Heart left ventricle (tissue), 16 donors: Measurements from ENCODE around the gene RNF112. TPM values are rescaled to one million over a fixed set of nuclear protein-coding genes. Genes with fewer than 3 reads are reported as not detected.
"Not testable (repeated sequence)": the region's sequence is repeated elsewhere in the genome, so short reads cannot be mapped to it uniquely, and the experiment has no call there.

Source experiments
- ATAC-seq, 4 donors: fragments of 200-7000 bp; cut with Tn5 transposase; one replicate each; pipeline ENCODE4 v1.9.1; 2020 to 2022; ENCODE audit warnings: moderate library complexity in 4 of 4, mild to moderate bottlenecking in 3 of 4, moderate number of reproducible peaks in 1 of 4
- DNase-seq, 5 donors: peaks; one replicate each; pipeline ENCODE4 v3.0.0-alpha.2; 2020
- H3K27ac ChIP-seq, 12 donors: fragments of 200-600 bp; sonication (generic) in 4 of 12; one replicate each; pipeline versions ENCODE4 v1.5.0 to v1.8.0; 2016 to 2022; ENCODE audit warnings: mild to moderate bottlenecking in 2 of 12
- H3K27me3 ChIP-seq, 9 donors: fragments of 200-600 bp; sonication (generic) in 2 of 9; one replicate each; pipeline versions ENCODE4 v1.5.1 to v1.8.0; 2016 to 2022; ENCODE audit warnings: mild to moderate bottlenecking in 3 of 9
- H3K36me3 ChIP-seq, 9 donors: fragments of 200-600 bp; sonication (generic) in 2 of 9; one replicate each; pipeline versions ENCODE4 v1.5.0 to v1.8.0; 2018 to 2022; ENCODE audit warnings: mild to moderate bottlenecking in 2 of 9
- H3K4me1 ChIP-seq, 12 donors: fragments of 200-600 bp; sonication (generic) in 4 of 12; one replicate each; pipeline versions ENCODE4 v1.5.0 to v1.8.0; 2016 to 2022; ENCODE audit warnings: mild to moderate bottlenecking in 3 of 12
- H3K4me3 ChIP-seq, 12 donors: fragments of 200-600 bp; sonication (generic) in 4 of 12; one replicate each; pipeline versions ENCODE4 v1.5.0 to v1.8.0; 2017 to 2022; ENCODE audit warnings: mild to moderate bottlenecking in 9 of 12, moderate library complexity in 4 of 12
- H3K9me3 ChIP-seq, 12 donors: fragments of 200-600 bp; sonication (generic) in 4 of 12; one replicate each; pipeline versions ENCODE4 v1.5.0 to v1.8.0; 2016 to 2022; ENCODE audit warnings: mild to moderate bottlenecking in 1 of 12
- CTCF ChIP-seq, 12 donors: fragments of 200-600 bp; sonication (generic) in 4 of 12; IDR thresholded peaks; one replicate each; pipeline versions ENCODE4 v1.5.0 to v1.8.0; 2018 to 2022; ENCODE audit warnings: antibody characterized with exemption in 12 of 12, mild to moderate bottlenecking in 5 of 12
- POLR2A ChIP-seq, 2 donors: fragments of 450-650 bp; IDR thresholded peaks; one replicate each; pipeline ENCODE4 v1.6.1; 2017; ENCODE audit warnings: antibody characterized with exemption in 2 of 2, mild to moderate bottlenecking in 2 of 2, moderate library complexity in 2 of 2
- WGBS, 4 donors: extraction: QIAGEN DNeasy Blood & Tissue Kit in 2 of 4; methylation state at CpG; one replicate each; pipeline versions ENCODE4 v1.1.5 to v1.1.7; 2013 to 2018; 5-methylcytosine and 5-hydroxymethylcytosine counted together
- intact Hi-C, 10 donors: fragments of 100-400 bp; cut with DNase I; formaldehyde crosslinking; loops; one replicate each; pipeline versions ENCODE4 v1.11.1 to v1.14.2; 2022
- polyA plus RNA-seq, 2 donors: library from polyadenylated mRNA; stranded (reverse); fragments of 200-250 nt; gene quantifications; one replicate each; pipeline ENCODE4 v1.2.3, GENCODE V29; 2013
- total RNA-seq, 9 donors: library from RNA; depleted of rRNA in 2 of 9; stranded (reverse); fragments of >200 nt in 2 of 9; fragmentation: NEBNext Ultra II Directional in 3 of 9; extraction: Animal tissue kit (Norgen Biotek cat#: 25700) in 3 of 9; gene quantifications; one replicate each; pipeline versions ENCODE4 v1.1.0 to v1.2.4, GENCODE V29; 2016 to 2023
- donor health status: ischemic (EF 13 %, LVEDD 7.1; RV severe dilation, severe dysfunction).
- donor health status: healthy with polysubstance abuse.
- donor health status: DM: no; HTN: yes; CAD: no.
- donor health status: DM: no; HTN: no; CAD: no.
- donor health status: ischemic (EF 25% LVEDD 6.9; RV normal size, moderate dysfunction).
- donor health status: ischemic (EF 25% LVEDD 5.7; RV mildly dilated, moderate dysfunction).
- donor health status: healthy.
- donor health status: DM: yes; HTN: yes; CAD: no.
- donor health status: ischemic (EF 35%, LVEDD 5.7; RV mildly dilated, moderate dysfunction).
- donor health status: nonischemic (EF 11% LVEDD 7.7; RV severe dilation, severe dysfunction).
- donor health status: DM: yes; HTN: yes; CAD: no.
- donor health status: PGD.
- donor health status: ischemic (EF 29% LVEDD 5.4; RV normal size, mild dysfunction).
- donor health status: nonischemic (EF 23%, LVEDD 6.1; RV moderate dilation, normal function).

Gene RNF112
- total and polyA plus RNA-seq, 11 donors, result 0.45 to 3.0 (median 1.4) TPM

- intact Hi-C loops, result no loop called here
- 92 to 100% (median 99%) methylated on average over 1 of the region's 1 CpG for WGBS, 4 donors
- no peak for DNase-seq
- peaks cover 0 to 18% (median 0%) of the 10 kb centered on the region in 12 donors for H3K9me3 ChIP-seq
- H3K27ac ChIP-seq, result no peak overlapping the region
- no peak for ATAC-seq
- TF ChIP-seq POLR2A (IDR thresholded peaks at IDR 0.05) (no peak), CTCF (IDR thresholded peaks at IDR 0.05) (no peak)
- H3K36me3 ChIP-seq, result no peaks in the 10 kb centered on the region
- no peak overlapping the region for H3K4me3 ChIP-seq
- peaks cover 0 to 14% (median 0%) of the 10 kb centered on the region in 12 donors for H3K4me1 ChIP-seq
- no peaks in the 10 kb centered on the region for H3K27me3 ChIP-seq
Measured at GRCh38 chr17:19443148-19443547, 32.1 kb downstream of the RNF112 start.

GRCh38 chr17:19445105-19445504 lies 34.1 kb downstream of the RNF112 start:
- peaks cover 0 to 18% (median 0%) of the 10 kb centered on the region in 12 donors for H3K9me3 ChIP-seq
- no peaks in the 10 kb centered on the region for H3K36me3 ChIP-seq
- intact Hi-C loops, result loop anchor here in 2 of 10 donors (5.0 kb wide), 2 partner anchors 68 to 83 kb away; partner anchors contain the start of genes B9D1 (in 1 of the 2) and MAPK7 (in 1 of the 2)
- TF ChIP-seq CTCF (IDR thresholded peaks at IDR 0.05) (no peak), POLR2A (IDR thresholded peaks at IDR 0.05) (no peak)
- H3K27me3 ChIP-seq, result no peaks in the 10 kb centered on the region
- 96 to 99% (median 97%) methylated on average over 2 of the region's 2 CpGs for WGBS, 4 donors
- no peak for DNase-seq
- ATAC-seq, result no peak
- no peak overlapping the region for H3K27ac ChIP-seq
- H3K4me1 ChIP-seq, result peaks cover 0 to 20% (median 0%) of the 10 kb centered on the region in 12 donors
- no peak overlapping the region for H3K4me3 ChIP-seq

- ATAC-seq, H3K4me3 ChIP-seq, H3K27me3 ChIP-seq, H3K36me3 ChIP-seq: not testable (repeated sequence)
- Histone ChIP-seq H3K4me1 (peaks cover 0 to 20% (median 0%) of the 10 kb centered on the region in 12 donors), H3K9me3 (peaks cover 0 to 18% (median 0%) of the 10 kb centered on the region in 12 donors), H3K27ac (peak overlapping the region in 4 of 12 donors; percentile 13 to 90 (median 37))
- intact Hi-C loops, result loop anchor here in 3 of 10 donors (2.0 to 5.0 kb wide), 3 partner anchors 69 to 84 kb away; partner anchors contain the start of genes B9D1 (in 2 of the 3) and MAPK7 (in 1 of the 3)
- peak in 1 of 5 donors; percentile 34 for DNase-seq
- 81 to 87% (median 86%) methylated on average over 26 of the region's 26 CpGs for WGBS, 4 donors
Measured at GRCh38 chr17:19446577-19446976, 35.5 kb downstream of the RNF112 start.

- TF ChIP-seq CTCF (IDR thresholded peaks at IDR 0.05), result peak; percentile 91 to 98 (median 94)
- no peak for TF ChIP-seq POLR2A (IDR thresholded peaks at IDR 0.05)
- Histone ChIP-seq H3K27ac (peak overlapping the region in 4 of 12 donors; percentile 13 to 90 (median 37)), H3K4me3 (no peak overlapping the region), H3K27me3 (no peaks in the 10 kb centered on the region), H3K9me3 (peaks cover 0 to 18% (median 0%) of the 10 kb centered on the region in 12 donors), H3K4me1 (peaks cover 0 to 20% (median 0%) of the 10 kb centered on the region in 12 donors), H3K36me3 (no peaks in the 10 kb centered on the region)
- 29 to 33% (median 32%) methylated on average over 3 of the region's 3 CpGs for WGBS, 4 donors
- peak; percentile 34 to 83 (median 82) for ATAC-seq
- DNase-seq, result peak in 4 of 5 donors; percentile 48 to 68 (median 62)
- intact Hi-C loops, result loop anchor here in 7 of 10 donors (1.0 to 5.0 kb wide), 5 partner anchors 70 to 85 kb away; partner anchors contain the start of genes B9D1 (in 3 of the 7) and MAPK7 (in 1 of the 7)
Measured at GRCh38 chr17:19447085-19447583, 36.1 kb downstream of the RNF112 start.
